ENCODE results near the gene ICA1.

The ICA1 gene

GRCh38 chr7:8134089-8134733 lies 127.8 kb downstream of the ICA1 start:
- peak in 1 of 2 donors; percentile 49 for DNase-seq (ENCODE audit: low read depth in 1 of 2, low spot score in 1 of 2)

DNA sequence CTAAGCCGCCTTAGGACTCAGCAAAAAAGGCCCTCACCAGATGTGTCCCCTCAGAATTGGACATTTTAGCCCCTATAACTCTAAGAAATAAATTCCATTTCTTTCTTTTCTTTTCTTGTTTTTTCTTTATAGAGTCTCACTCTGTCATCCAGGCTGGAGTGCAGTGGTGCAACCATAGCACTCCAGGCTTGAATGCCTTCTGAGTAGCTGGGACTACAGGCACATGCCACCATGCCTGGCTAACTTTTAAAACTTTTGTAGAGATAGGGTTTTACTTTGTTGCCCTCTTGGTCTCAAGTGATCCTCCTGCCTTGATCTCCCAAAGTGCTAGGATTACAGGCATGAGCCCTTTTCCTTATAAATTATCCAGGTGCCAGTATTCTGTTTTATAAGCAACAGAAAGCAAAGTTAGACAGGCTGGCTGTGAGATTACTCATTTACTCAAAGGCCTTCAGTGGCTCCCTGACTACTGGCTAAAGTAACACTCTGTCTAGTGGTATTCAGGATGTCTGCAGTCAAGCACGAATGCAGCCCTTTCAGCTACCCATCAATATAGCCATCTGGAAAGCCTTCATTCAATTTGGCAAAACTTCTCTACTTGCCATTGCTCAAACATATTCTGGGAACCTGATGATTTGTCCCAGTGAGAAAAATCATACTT lies 128.6 kb downstream of the ICA1 start:
- no peak for DNase-seq (ENCODE audit: low read depth in 1 of 2, low spot score in 1 of 2)

GRCh38 chr7:8131694-8132605 lies 130.0 kb downstream of the ICA1 start:
- no peak for DNase-seq (ENCODE audit: low read depth in 1 of 2, low spot score in 1 of 2)

DNA sequence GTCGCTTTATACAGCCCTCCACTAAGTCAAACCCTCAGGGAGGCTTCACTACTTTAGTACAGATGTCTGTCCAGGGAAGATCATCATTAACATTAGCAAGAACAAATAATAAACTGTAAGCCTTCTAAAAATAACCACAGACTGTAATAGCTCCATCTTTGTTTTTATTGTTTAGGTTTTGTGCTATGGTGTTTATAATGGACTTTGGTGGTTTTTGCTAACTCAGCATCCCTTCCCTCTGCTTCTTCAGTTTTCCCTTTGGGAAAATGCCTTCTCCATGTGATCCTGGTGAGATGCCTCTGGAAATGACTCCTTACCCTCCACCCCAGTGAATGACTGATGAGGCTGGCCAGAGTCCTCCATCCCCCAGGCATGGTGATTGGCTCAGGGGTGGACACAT lies 131.3 kb downstream of the ICA1 start:
- no peak for DNase-seq (ENCODE audit: low read depth in 1 of 2, low spot score in 1 of 2)

DNA sequence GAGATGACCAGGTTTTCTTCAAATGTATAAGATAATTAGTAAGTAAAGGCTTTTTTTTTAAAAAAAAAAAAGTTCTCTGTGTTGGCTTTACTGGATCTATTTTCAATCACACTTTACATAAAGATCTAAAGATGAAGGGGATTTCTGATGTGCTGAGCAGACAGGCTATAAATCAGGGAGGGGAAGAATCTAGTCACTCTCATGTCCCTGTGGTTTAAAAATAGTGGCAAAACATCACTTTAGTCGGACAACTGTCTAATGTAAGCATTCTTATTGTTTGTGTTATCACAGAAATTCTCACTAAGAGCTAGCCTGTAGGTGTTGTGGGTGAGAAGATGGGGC lies 132.7 kb downstream of the ICA1 start:
- no peak for DNase-seq (ENCODE audit: low read depth in 1 of 2, low spot score in 1 of 2)

GRCh38 chr7:8128449-8129317 lies 133.3 kb downstream of the ICA1 start:
- no peak for DNase-seq (ENCODE audit: low read depth in 1 of 2, low spot score in 1 of 2)

- DNase-seq (ENCODE audit: low read depth in 1 of 2, low spot score in 1 of 2), result no peak
These were observed 135.3 kb downstream of the ICA1 start for GRCh38 chr7:8126601-8127167.

DNA sequence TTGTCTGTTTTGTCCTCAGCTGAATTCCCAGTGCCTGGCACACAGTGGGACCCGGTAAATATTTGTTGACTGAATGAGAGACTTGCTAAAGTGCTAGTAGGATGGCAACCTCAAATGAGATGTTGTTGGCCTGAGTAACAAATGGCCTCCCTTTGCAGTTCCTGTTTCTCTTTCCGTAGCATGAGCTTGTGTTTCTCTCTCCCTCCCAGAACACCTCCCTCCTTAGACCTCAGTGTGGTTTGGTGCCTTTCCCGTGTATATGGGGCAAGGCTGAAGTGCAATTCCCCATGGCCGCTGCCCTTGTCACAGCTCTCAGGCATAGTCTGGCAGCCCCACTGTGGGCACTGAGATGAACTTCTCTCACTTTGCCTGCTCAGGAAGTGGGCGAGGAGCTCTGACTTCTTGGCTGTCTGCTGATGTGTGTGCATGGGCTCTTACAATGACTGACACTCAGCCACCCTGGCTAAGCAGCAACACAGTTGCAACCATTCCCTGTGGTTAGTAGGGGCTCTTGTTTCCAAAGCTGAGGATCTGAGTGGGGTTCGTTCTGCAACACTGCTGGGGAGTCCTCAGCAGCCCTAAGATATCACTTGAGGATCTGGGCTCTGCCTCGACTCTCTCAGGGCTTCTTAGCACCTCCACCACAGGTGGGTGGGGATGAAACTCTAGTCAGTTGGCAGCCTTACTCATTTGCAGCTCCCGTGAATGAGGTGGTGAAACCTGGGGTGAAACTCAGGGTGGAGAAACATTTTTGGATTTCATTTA lies 136.1 kb downstream of the ICA1 start:
- peak; percentile 53 to 78 for DNase-seq (ENCODE audit: low read depth in 1 of 2, low spot score in 1 of 2)

- DNase-seq (ENCODE audit: low read depth in 1 of 2, low spot score in 1 of 2), result no peak
These were observed 140.7 kb downstream of the ICA1 start for GRCh38 chr7:8121243-8121642.

DNA sequence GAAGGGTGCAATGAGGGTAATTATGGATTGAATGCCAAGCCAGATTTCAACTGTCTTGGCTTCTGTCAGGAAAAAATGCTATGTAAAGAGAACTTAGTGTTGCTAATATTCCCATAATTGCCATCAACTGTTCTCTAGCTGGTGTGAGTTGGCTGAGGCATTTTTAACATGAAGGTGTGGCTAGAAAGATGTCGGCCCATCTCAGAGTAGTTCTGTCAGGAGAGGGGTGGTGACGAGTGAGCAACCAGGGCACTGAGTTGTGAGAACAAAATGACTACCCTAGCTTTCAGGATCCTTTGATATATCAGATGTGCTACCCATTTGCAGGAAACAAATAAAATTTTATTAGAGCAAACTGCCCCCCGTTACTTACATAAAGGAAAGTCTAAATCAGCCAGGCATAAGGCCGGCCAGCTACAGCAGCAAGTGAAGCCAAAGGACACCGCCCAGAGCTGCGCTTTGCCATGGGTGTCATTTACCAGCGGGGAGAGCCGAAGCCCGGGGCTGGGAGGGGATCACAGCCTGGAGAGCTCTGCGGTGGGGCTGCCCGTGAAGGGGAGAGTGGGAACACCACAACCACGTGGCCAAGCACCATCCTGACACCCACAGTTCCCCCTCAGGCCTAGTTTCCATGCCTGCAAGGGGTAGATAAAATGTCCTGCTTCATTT lies 141.4 kb downstream of the ICA1 start:
- DNase-seq (ENCODE audit: low read depth in 1 of 2, low spot score in 1 of 2), result no peak

DNA sequence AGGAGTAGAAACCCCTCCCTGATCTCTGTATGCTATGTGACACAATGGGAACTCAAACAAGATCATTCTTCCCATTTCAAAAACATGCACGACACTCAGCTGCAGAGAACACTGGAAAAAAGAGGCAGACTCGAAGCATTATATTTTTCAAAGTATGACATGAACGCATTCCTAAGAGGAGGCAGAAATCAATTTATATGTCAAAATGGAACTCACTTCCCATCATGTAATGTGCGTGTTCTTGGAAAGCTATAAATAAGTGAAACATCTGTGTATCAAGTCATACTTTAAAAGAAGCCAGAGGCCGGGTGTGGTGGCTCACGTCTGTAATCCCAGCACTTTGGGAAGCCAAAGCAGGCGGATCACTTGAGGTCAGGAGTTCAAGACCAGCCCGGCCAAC lies 142.7 kb downstream of the ICA1 start:
- DNase-seq (ENCODE audit: low read depth in 1 of 2, low spot score in 1 of 2), result no peak

DNA sequence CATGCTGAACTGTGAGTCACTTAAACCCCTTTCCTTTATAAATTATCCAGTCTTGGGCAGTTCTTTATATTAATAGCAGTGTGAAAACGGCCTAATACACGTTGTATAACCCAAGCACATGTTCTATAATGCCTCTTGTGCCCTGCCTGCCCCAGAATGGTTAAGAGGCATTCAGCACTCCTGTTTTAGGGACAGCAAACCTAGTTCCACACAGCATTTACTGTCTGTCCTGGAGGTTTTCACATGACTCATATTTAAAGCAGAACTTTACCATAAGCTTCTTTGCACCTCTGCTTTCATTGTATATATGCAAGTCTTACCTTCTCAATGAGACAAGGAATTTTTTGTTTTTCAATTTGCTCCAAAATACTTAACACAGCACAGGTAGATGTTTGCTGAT lies 144.8 kb downstream of the ICA1 start:
- no peak for DNase-seq (ENCODE audit: low read depth in 1 of 2, low spot score in 1 of 2)

- DNase-seq (ENCODE audit: low read depth in 1 of 2, low spot score in 1 of 2), result no peak
These were observed 146.2 kb downstream of the ICA1 start for GRCh38 chr7:8115547-8116402.

DNA sequence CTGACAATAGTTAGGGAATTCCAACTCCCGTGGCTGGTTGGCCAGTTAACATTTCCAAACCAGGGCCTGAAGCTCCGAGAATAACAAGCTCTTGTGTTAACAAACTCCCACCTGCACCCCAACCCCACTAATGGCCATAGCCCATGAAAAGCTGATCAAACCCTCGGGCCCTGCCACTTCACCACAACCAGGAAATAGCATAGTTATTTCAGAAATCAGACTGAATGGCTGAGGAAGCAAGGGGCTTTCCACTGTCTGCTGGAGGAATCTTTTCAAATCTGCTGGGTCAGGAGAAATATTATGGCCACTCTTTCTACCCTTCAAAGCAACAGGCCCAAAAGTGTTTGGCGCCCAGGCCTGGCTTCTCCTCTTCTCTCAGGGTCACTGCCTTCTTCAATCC lies 147.8 kb downstream of the ICA1 start:
- DNase-seq (ENCODE audit: low read depth in 1 of 2, low spot score in 1 of 2), result no peak

DNA sequence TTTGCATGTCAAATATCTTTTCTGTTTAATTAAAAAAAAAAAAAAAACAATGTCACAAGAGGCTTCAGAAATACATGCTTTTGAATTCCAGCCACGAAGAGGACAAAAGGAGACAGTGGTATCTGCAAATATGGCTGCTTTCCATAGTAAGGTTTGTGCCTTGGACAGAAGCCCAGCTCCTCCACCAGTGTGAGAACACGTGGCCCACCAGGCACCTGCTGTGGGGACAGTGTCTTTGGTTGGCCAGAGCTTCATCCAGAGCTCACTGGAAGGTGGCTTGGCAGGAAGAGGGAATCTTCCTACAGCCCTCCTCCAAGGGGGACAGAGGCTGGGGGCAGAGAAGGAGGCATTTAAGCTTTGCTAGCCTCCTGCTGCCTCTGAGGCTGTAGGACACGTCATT lies 148.8 kb downstream of the ICA1 start:
- no peak for DNase-seq (ENCODE audit: low read depth in 1 of 2, low spot score in 1 of 2)

GRCh38 chr7:8112685-8113084 lies 149.3 kb downstream of the ICA1 start:
- no peak for DNase-seq (ENCODE audit: low read depth in 1 of 2, low spot score in 1 of 2)

DNA sequence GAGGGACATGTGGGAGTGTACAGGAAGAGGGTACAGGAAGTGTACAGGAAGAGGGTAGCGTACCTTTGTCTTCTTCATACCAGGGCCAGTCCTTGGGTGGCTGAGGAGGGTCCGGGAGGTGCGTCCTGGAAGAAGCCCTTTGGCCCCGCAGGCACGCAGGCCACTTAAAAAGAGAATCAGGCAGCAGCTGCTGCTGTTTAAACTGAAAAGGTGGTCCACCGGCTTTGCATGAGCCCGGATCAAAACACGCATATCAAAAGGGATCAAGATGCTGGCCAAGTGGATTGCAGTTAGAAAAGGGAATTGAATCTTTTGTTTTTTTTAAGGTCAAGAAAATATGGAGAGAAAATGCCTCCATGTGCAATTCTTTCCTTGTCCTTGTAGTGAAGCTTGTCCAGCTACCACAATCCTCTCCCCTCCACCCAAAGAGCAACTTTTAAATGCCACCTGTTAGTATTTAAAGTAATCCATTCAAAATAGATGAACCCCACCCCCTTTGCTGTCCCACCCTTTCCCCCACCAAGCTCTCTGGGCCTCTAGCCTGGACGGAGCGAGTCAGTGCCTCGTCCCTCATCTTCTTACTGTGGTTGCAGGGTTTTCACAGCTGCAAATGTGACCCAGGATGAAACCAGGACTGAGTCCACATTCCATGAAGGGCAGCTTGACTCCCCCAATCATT lies 150.5 kb downstream of the ICA1 start:
- DNase-seq (ENCODE audit: low read depth in 1 of 2, low spot score in 1 of 2), result no peak

Measured in activated CD4-positive, alpha-beta T cell treated with anti-CD3 and anti-CD28 coated beads, Interleukin-2, amount 50 U/mL, for 24 hours (primary cell).